Neural crest cell (in vitro differentiated cells): Measurements from ENCODE around the gene ERGIC1. TPM values are rescaled to one million over a fixed set of nuclear protein-coding genes. Genes with fewer than 3 reads are reported as not detected.

Experiments
- DNase-seq: peaks from one replicate; pipeline ENCODE4 v3.0.0; 2021; ENCODE audit warnings: low read depth, mixed read lengths, low spot score
- H3K27ac Mint-ChIP-seq: one replicate; pipeline ENCODE4 v1.8.0; 2021; ENCODE audit warnings: mild to moderate bottlenecking, mixed read lengths; ENCODE audit not compliant: unreplicated experiment
- H3K27me3 Mint-ChIP-seq: 2 replicates; pipeline ENCODE4 v1.8.0; 2021; ENCODE audit warnings: low read depth, mild to moderate bottlenecking, mixed read lengths
- H3K36me3 Mint-ChIP-seq: 2 replicates; pipeline ENCODE4 v1.8.0; 2021; ENCODE audit warnings: low read depth, mild to moderate bottlenecking, mixed read lengths
- H3K4me1 Mint-ChIP-seq: 2 replicates; pipeline ENCODE4 v1.8.0; 2021; ENCODE audit warnings: mixed read lengths
- H3K4me3 Mint-ChIP-seq: one replicate; pipeline ENCODE4 v1.8.0; 2021; ENCODE audit warnings: mild to moderate bottlenecking, mixed read lengths
- H3K9me3 Mint-ChIP-seq: 2 replicates; pipeline ENCODE4 v1.8.0; 2021; ENCODE audit warnings: mixed read lengths
- CTCF ChIP-seq: fragments of 200-600 bp; sonication (generic); conservative IDR thresholded peaks from 2 replicates; pipeline ENCODE4 v1.5.0; 2021; ENCODE audit warnings: antibody characterized with exemption, mild to moderate bottlenecking
- total RNA-seq: library from RNA; stranded (reverse); gene quantifications from 2 replicates; pipeline ENCODE4 v1.2.1, GENCODE V29; 2021

ERGIC1 gene
- total RNA-seq, 1 donor from 2014 or later = 108 TPM

- H3K4me3 Mint-ChIP-seq = no peak overlapping the region
- TF ChIP-seq CTCF = peak; percentile 97
- DNase-seq = peak; percentile 65
- H3K27me3 Mint-ChIP-seq = no peaks in the 10 kb centered on the region
- H3K9me3 Mint-ChIP-seq = no peaks in the 10 kb centered on the region
- H3K4me1 Mint-ChIP-seq = peaks cover 6% of the 10 kb centered on the region
- peaks cover 3% of the 10 kb centered on the region for H3K36me3 Mint-ChIP-seq
- peak overlapping the region; percentile 76 for H3K27ac Mint-ChIP-seq
Observed at GRCh38 chr5:172932313-172933017, 98.4 kb downstream of the ERGIC1 start.

GRCh38 chr5:172933238-172933637, 99.2 kb downstream of the ERGIC1 start:
- Mint-ChIP-seq H3K9me3 (no peaks in the 10 kb centered on the region), H3K4me3 (no peak overlapping the region), H3K4me1 (peaks cover 6% of the 10 kb centered on the region), H3K27me3 (no peaks in the 10 kb centered on the region), H3K27ac (no peak overlapping the region), H3K36me3 (peaks cover 3% of the 10 kb centered on the region)
- no peak for TF ChIP-seq CTCF
- DNase-seq = no peak

GRCh38 chr5:172935096-172935495, 101.0 kb downstream of the ERGIC1 start:
- Mint-ChIP-seq H3K27me3 (no peaks in the 10 kb centered on the region), H3K9me3 (no peaks in the 10 kb centered on the region), H3K4me3 (no peak overlapping the region), H3K4me1 (peaks cover 13% of the 10 kb centered on the region), H3K36me3 (peaks cover 7% of the 10 kb centered on the region), H3K27ac (no peak overlapping the region)
- no peak for DNase-seq
- TF ChIP-seq CTCF = no peak

- Mint-ChIP-seq H3K9me3 (no peaks in the 10 kb centered on the region), H3K4me3 (no peak overlapping the region), H3K27ac (peak overlapping the region; percentile 43), H3K36me3 (peaks cover 7% of the 10 kb centered on the region), H3K4me1 (peaks cover 13% of the 10 kb centered on the region), H3K27me3 (no peaks in the 10 kb centered on the region)
- TF ChIP-seq CTCF = no peak
- no peak for DNase-seq
Observed at GRCh38 chr5:172936401-172936800, 102.3 kb downstream of the ERGIC1 start.

- Mint-ChIP-seq H3K27ac (peak overlapping the region; percentile 27), H3K27me3 (no peaks in the 10 kb centered on the region), H3K36me3 (peaks cover 7% of the 10 kb centered on the region), H3K4me3 (no peak overlapping the region), H3K4me1 (peaks cover 6% of the 10 kb centered on the region), H3K9me3 (no peaks in the 10 kb centered on the region)
- TF ChIP-seq CTCF = peak; percentile 36
- peak; percentile 12 for DNase-seq
Observed at GRCh38 chr5:172939071-172939470, 105.0 kb downstream of the ERGIC1 start.
